Myocyte (in vitro differentiated cells): ENCODE data around the gene IPO7. TPM values are rescaled to one million over a fixed set of nuclear protein-coding genes. Genes with fewer than 3 reads are reported as not detected.

Experiments used
- DNase-seq: peaks from one replicate; pipeline ENCODE4 v3.0.0-alpha.2; 2012; ENCODE audit warnings: low read depth
- total RNA-seq: library from RNA; depleted of rRNA; stranded (reverse); fragments of >200 nt; gene quantifications from 2 replicates; pipeline ENCODE4 v1.2.3, GENCODE V29; 2014

IPO7 gene
- total RNA-seq, 1 donor from 2014 or later, result 183 TPM

DNA sequence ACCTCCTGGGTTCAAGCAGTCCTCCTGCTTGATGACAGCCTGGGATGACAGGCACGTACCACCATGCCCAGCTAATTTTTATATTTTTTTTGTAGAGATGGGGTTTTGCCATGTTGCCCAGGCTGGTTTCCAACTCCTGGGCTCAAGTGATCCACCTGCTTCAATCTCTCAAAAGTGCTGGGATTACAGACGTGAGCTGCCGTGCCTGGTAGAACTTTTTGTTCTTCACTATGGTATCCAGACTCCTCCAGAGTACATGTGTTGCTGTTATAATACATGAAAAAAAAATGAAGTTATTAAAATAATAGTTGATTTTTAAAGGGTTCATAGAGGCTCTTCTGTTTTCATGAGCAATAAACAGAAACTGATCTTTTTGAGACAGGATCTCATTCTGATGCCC is 105.9 kb downstream of the IPO7 start:
- peak; percentile 64 for DNase-seq

GRCh38 chr11:9493492-9493891 is 109.0 kb downstream of the IPO7 start:
- DNase-seq, result no peak

- no peak for DNase-seq
Observed at GRCh38 chr11:9494316-9494715, 109.9 kb downstream of the IPO7 start.

- DNase-seq, result no peak
Observed at GRCh38 chr11:9495803-9496514, 111.5 kb downstream of the IPO7 start.

Other genes with a start within 250 kb of the IPO7 start
- gene DENND5A, start 119.3 kb upstream of the IPO7 start, total RNA-seq, result 55.3 and 69.5 TPM in 2 replicates
- gene TMEM41B, start 70.1 kb upstream of the IPO7 start, total RNA-seq, result 49.3 and 54.0 TPM in 2 replicates
- 21.0 and 27.9 TPM in 2 replicates for gene ZNF143, start 76.4 kb downstream of the IPO7 start, total RNA-seq
- 36.1 and 37.7 TPM in 2 replicates for gene WEE1, start 189.0 kb downstream of the IPO7 start, total RNA-seq